ENCODE data around the gene SYNE1.

The SYNE1 gene

GRCh38 chr6:152241013-152241766, 396.0 kb downstream of the SYNE1 start:
- no peaks in the 10 kb centered on the region for H3K9me3 Mint-ChIP-seq
- DNase-seq (ENCODE audit: low spot score in 2 of 2) (no peak), ATAC-seq (no peak)
- H3K4me3 Mint-ChIP-seq, result no peak overlapping the region
- peaks cover 66% of the 10 kb centered on the region for H3K36me3 Mint-ChIP-seq
- H3K4me1 Mint-ChIP-seq, result no peaks in the 10 kb centered on the region
- H3K27ac Mint-ChIP-seq, result peak overlapping the region; percentile 30

- no peak for DNase-seq (ENCODE audit: low spot score in 2 of 2)
- Mint-ChIP-seq H3K4me3 (no peak overlapping the region), H3K36me3 (peaks cover 69% of the 10 kb centered on the region), H3K4me1 (no peaks in the 10 kb centered on the region), H3K9me3 (no peaks in the 10 kb centered on the region), H3K27ac (peak overlapping the region; percentile 30)
- no peak for ATAC-seq
These were observed 396.7 kb downstream of the SYNE1 start for GRCh38 chr6:152240436-152240835.

GRCh38 chr6:152236370-152237097, 400.6 kb downstream of the SYNE1 start:
- Mint-ChIP-seq H3K9me3 (no peaks in the 10 kb centered on the region), H3K36me3 (peaks cover 69% of the 10 kb centered on the region), H3K4me3 (no peak overlapping the region), H3K4me1 (no peaks in the 10 kb centered on the region), H3K27ac (no peak overlapping the region)
- ATAC-seq (no peak), DNase-seq (ENCODE audit: low spot score in 2 of 2) (no peak)

- no peaks in the 10 kb centered on the region for H3K9me3 Mint-ChIP-seq
- H3K36me3 Mint-ChIP-seq, result peaks cover 79% of the 10 kb centered on the region
- peak overlapping the region; percentile 40 for H3K27ac Mint-ChIP-seq
- ATAC-seq, result peak; percentile 75
- H3K4me1 Mint-ChIP-seq, result no peaks in the 10 kb centered on the region
- DNase-seq (ENCODE audit: low spot score in 2 of 2), result no peak
- H3K4me3 Mint-ChIP-seq, result peak overlapping the region; percentile 50
These were observed 403.4 kb downstream of the SYNE1 start for GRCh38 chr6:152233547-152234320.

GRCh38 chr6:152232501-152233151, 404.5 kb downstream of the SYNE1 start:
- DNase-seq (ENCODE audit: low spot score in 2 of 2) (no peak), ATAC-seq (peak; percentile 69)
- Mint-ChIP-seq H3K27ac (peak overlapping the region; percentile 40), H3K36me3 (peaks cover 80% of the 10 kb centered on the region), H3K4me3 (peak overlapping the region; percentile 50), H3K4me1 (no peaks in the 10 kb centered on the region), H3K9me3 (no peaks in the 10 kb centered on the region)

GRCh38 chr6:152229330-152229729, 407.8 kb downstream of the SYNE1 start:
- H3K4me1 Mint-ChIP-seq, result no peaks in the 10 kb centered on the region
- no peak overlapping the region for H3K27ac Mint-ChIP-seq
- peaks cover 66% of the 10 kb centered on the region for H3K36me3 Mint-ChIP-seq
- ATAC-seq, result no peak
- DNase-seq (ENCODE audit: low spot score in 2 of 2), result no peak
- no peaks in the 10 kb centered on the region for H3K9me3 Mint-ChIP-seq
- no peak overlapping the region for H3K4me3 Mint-ChIP-seq

GRCh38 chr6:152226119-152226518, 411.0 kb downstream of the SYNE1 start:
- H3K4me1 Mint-ChIP-seq, result no peaks in the 10 kb centered on the region
- DNase-seq (ENCODE audit: low spot score in 2 of 2) (no peak), ATAC-seq (no peak)
- peak overlapping the region; percentile 58 for H3K27ac Mint-ChIP-seq
- H3K9me3 Mint-ChIP-seq, result peaks cover 10% of the 10 kb centered on the region
- no peak overlapping the region for H3K4me3 Mint-ChIP-seq
- peaks cover 74% of the 10 kb centered on the region for H3K36me3 Mint-ChIP-seq

GRCh38 chr6:152225241-152225934, 411.8 kb downstream of the SYNE1 start:
- DNase-seq (ENCODE audit: low spot score in 2 of 2) (no peak), ATAC-seq (no peak)
- Mint-ChIP-seq H3K9me3 (peaks cover 10% of the 10 kb centered on the region), H3K27ac (no peak overlapping the region), H3K4me3 (no peak overlapping the region), H3K36me3 (peaks cover 72% of the 10 kb centered on the region), H3K4me1 (no peaks in the 10 kb centered on the region)

GRCh38 chr6:152223636-152224035, 413.5 kb downstream of the SYNE1 start:
- ATAC-seq (no peak), DNase-seq (ENCODE audit: low spot score in 2 of 2) (no peak)
- no peak overlapping the region for H3K4me3 Mint-ChIP-seq
- peaks cover 10% of the 10 kb centered on the region for H3K9me3 Mint-ChIP-seq
- no peaks in the 10 kb centered on the region for H3K4me1 Mint-ChIP-seq
- H3K27ac Mint-ChIP-seq, result no peak overlapping the region
- H3K36me3 Mint-ChIP-seq, result peaks cover 75% of the 10 kb centered on the region

- DNase-seq (ENCODE audit: low spot score in 2 of 2) (no peak), ATAC-seq (no peak)
- H3K4me1 Mint-ChIP-seq, result no peaks in the 10 kb centered on the region
- H3K27ac Mint-ChIP-seq, result peak overlapping the region; percentile 43
- peaks cover 84% of the 10 kb centered on the region for H3K36me3 Mint-ChIP-seq
- no peak overlapping the region for H3K4me3 Mint-ChIP-seq
- H3K9me3 Mint-ChIP-seq, result peaks cover 10% of the 10 kb centered on the region
These were observed 415.1 kb downstream of the SYNE1 start for GRCh38 chr6:152221806-152222628.

- DNase-seq (ENCODE audit: low spot score in 2 of 2) (no peak), ATAC-seq (no peak)
- no peak overlapping the region for H3K4me3 Mint-ChIP-seq
- peaks cover 94% of the 10 kb centered on the region for H3K36me3 Mint-ChIP-seq
- H3K9me3 Mint-ChIP-seq, result peaks cover 10% of the 10 kb centered on the region
- H3K4me1 Mint-ChIP-seq, result no peaks in the 10 kb centered on the region
- H3K27ac Mint-ChIP-seq, result no peak overlapping the region
These were observed 416.4 kb downstream of the SYNE1 start for GRCh38 chr6:152220786-152221185.

GRCh38 chr6:152218887-152219286, 418.3 kb downstream of the SYNE1 start:
- no peak for ATAC-seq
- Mint-ChIP-seq H3K27ac (peak overlapping the region; percentile 23), H3K4me3 (no peak overlapping the region), H3K9me3 (peaks cover 10% of the 10 kb centered on the region), H3K36me3 (peaks cover 93% of the 10 kb centered on the region), H3K4me1 (no peaks in the 10 kb centered on the region)
- DNase-seq (ENCODE audit: low spot score in 2 of 2), result no peak

GRCh38 chr6:152212437-152212836, 424.7 kb downstream of the SYNE1 start:
- no peak overlapping the region for H3K27ac Mint-ChIP-seq
- DNase-seq (ENCODE audit: low spot score in 2 of 2) (no peak), ATAC-seq (no peak)
- no peaks in the 10 kb centered on the region for H3K9me3 Mint-ChIP-seq
- H3K4me1 Mint-ChIP-seq, result no peaks in the 10 kb centered on the region
- H3K4me3 Mint-ChIP-seq, result no peak overlapping the region
- H3K36me3 Mint-ChIP-seq, result peaks cover 58% of the 10 kb centered on the region

- DNase-seq (ENCODE audit: low spot score in 2 of 2) (no peak), ATAC-seq (no peak)
- H3K9me3 Mint-ChIP-seq, result no peaks in the 10 kb centered on the region
- H3K36me3 Mint-ChIP-seq, result peaks cover 57% of the 10 kb centered on the region
- H3K27ac Mint-ChIP-seq, result no peak overlapping the region
- no peak overlapping the region for H3K4me3 Mint-ChIP-seq
- peaks cover 10% of the 10 kb centered on the region for H3K4me1 Mint-ChIP-seq
These were observed 428.0 kb downstream of the SYNE1 start for GRCh38 chr6:152209211-152209610.

Measured in stimulated activated effector memory CD8-positive, alpha-beta T cell treated with anti-CD3 and anti-CD28 coated beads, Interleukin-12 subunit alpha, Interleukin-12 subunit beta, amount 100 ng/mL, for 72 hours (primary cell).